WERI-Rb-1 (cell line): ENCODE results near the gene MACROD2.

Source experiments
- DNase-seq: peaks from one replicate; pipeline ENCODE4 v3.0.0-alpha.2; 2020
- H3K27ac ChIP-seq: fragments of 250-450 bp; sonication (Bioruptor Pico); 2 replicates; pipeline ENCODE4 v1.5.1; 2020; ENCODE audit warnings: mild to moderate bottlenecking, moderate library complexity
- H3K27me3 ChIP-seq: fragments of 250-450 bp; sonication (Bioruptor Pico); 2 replicates; pipeline ENCODE4 v1.5.1; 2021; ENCODE audit warnings: mild to moderate bottlenecking, low read depth, moderate library complexity; ENCODE audit not compliant: insufficient read depth, severe bottlenecking
- H3K36me3 ChIP-seq: fragments of 250-450 bp; sonication (Bioruptor Pico); 2 replicates; pipeline ENCODE4 v1.5.1; 2020; ENCODE audit warnings: mild to moderate bottlenecking, moderate library complexity
- H3K4me3 ChIP-seq: 2 replicates; pipeline ENCODE4 v1.5.1; 2011; ENCODE audit warnings: low read depth, mild to moderate bottlenecking, control low read depth, low read length
- H3K9me3 ChIP-seq: fragments of 250-450 bp; sonication (Bioruptor Pico); 2 replicates; pipeline ENCODE4 v1.5.1; 2021; ENCODE audit warnings: mild to moderate bottlenecking, moderate library complexity; ENCODE audit not compliant: severe bottlenecking
- TF ChIP-seq, protein P1 (sequence below): IDR thresholded peaks from 2 replicates; pipeline ENCODE4 v1.5.1; 2011; ENCODE audit warnings: low read depth, mild to moderate bottlenecking, control low read depth, inconsistent platforms, low read length

MACROD2 gene

GRCh38 chr20:14717134-14717999, 722.1 kb downstream of the MACROD2 start:
- TF ChIP-seq, protein P1, sequence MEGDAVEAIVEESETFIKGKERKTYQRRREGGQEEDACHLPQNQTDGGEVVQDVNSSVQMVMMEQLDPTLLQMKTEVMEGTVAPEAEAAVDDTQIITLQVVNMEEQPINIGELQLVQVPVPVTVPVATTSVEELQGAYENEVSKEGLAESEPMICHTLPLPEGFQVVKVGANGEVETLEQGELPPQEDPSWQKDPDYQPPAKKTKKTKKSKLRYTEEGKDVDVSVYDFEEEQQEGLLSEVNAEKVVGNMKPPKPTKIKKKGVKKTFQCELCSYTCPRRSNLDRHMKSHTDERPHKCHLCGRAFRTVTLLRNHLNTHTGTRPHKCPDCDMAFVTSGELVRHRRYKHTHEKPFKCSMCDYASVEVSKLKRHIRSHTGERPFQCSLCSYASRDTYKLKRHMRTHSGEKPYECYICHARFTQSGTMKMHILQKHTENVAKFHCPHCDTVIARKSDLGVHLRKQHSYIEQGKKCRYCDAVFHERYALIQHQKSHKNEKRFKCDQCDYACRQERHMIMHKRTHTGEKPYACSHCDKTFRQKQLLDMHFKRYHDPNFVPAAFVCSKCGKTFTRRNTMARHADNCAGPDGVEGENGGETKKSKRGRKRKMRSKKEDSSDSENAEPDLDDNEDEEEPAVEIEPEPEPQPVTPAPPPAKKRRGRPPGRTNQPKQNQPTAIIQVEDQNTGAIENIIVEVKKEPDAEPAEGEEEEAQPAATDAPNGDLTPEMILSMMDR: no peak
- Histone ChIP-seq H3K9me3 (no peaks in the 10 kb centered on the region), H3K36me3 (no peaks in the 10 kb centered on the region), H3K27ac (no peak overlapping the region), H3K4me3 (no peak overlapping the region), H3K27me3 (no peaks in the 10 kb centered on the region)
- DNase-seq: no peak

- H3K9me3 ChIP-seq: no peaks in the 10 kb centered on the region
- no peak overlapping the region for H3K27ac ChIP-seq
- no peaks in the 10 kb centered on the region for H3K36me3 ChIP-seq
- no peak for DNase-seq
- H3K4me3 ChIP-seq: no peak overlapping the region
- H3K27me3 ChIP-seq: no peaks in the 10 kb centered on the region
- TF ChIP-seq, protein P1: no peak
Observed at GRCh38 chr20:14720251-14720650, 724.9 kb downstream of the MACROD2 start.

- no peak for DNase-seq
- Histone ChIP-seq H3K27ac (no peak overlapping the region), H3K36me3 (no peaks in the 10 kb centered on the region), H3K27me3 (no peaks in the 10 kb centered on the region), H3K9me3 (no peaks in the 10 kb centered on the region), H3K4me3 (no peak overlapping the region)
- TF ChIP-seq, protein P1: no peak
Observed at GRCh38 chr20:14721926-14722452, 726.7 kb downstream of the MACROD2 start.

GRCh38 chr20:14723614-14724013, 728.3 kb downstream of the MACROD2 start:
- Histone ChIP-seq H3K36me3 (no peaks in the 10 kb centered on the region), H3K4me3 (no peak overlapping the region), H3K27me3 (no peaks in the 10 kb centered on the region), H3K27ac (no peak overlapping the region), H3K9me3 (no peaks in the 10 kb centered on the region)
- TF ChIP-seq, protein P1: no peak
- no peak for DNase-seq

DNA sequence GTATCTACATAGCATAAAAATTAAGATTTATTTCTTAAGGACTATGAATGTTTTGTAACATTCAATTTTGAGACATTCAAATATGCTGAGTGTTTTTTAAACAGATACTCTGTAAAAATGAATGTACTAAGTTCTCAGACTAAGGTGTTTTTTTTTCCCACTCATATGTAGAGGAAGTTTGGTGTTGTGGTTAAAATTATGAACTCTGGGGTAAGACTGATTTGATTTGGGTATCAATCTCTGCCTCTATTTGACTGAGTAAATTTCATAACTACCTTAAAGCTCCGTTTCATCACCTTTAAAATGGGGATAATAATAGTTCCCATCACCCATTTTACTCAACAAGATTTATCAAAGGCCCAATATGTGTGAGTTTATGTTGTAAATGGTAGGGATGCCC, 728.7 kb downstream of the MACROD2 start:
- Histone ChIP-seq H3K9me3 (no peaks in the 10 kb centered on the region), H3K27ac (no peak overlapping the region), H3K4me3 (no peak overlapping the region), H3K27me3 (no peaks in the 10 kb centered on the region), H3K36me3 (no peaks in the 10 kb centered on the region)
- TF ChIP-seq, protein P1: no peak
- no peak for DNase-seq

DNA sequence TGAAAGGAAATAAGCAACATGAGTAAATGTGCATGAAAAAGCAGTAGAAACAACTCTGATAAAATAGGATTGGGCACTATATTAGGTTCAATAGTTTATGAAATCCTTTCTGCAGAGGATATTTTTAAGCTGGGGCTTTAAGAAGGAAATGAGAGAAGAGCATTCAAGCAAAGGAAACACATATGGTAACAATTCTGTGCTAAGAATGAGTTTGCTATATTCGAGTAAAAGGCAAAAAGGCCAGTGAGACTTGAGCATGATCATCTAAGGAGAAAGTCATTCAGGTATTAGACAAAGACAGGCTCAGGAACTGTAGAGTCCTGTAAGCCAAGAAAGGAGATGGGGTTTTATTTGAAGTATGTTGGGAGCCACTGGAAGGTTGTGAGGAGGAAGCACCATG, 729.2 kb downstream of the MACROD2 start:
- H3K4me3 ChIP-seq: no peak overlapping the region
- DNase-seq: no peak
- H3K9me3 ChIP-seq: no peaks in the 10 kb centered on the region
- TF ChIP-seq, protein P1: no peak
- H3K27ac ChIP-seq: no peak overlapping the region
- no peaks in the 10 kb centered on the region for H3K27me3 ChIP-seq
- H3K36me3 ChIP-seq: no peaks in the 10 kb centered on the region
